H1 (cell line): Measurements from ENCODE around the gene DIDO1. TPM values are rescaled to one million over a fixed set of nuclear protein-coding genes. Genes with fewer than 3 reads are reported as not detected.

ENCODE experiments used
- CTCF ChIP-seq, 3 experiments: IDR thresholded peaks; 1 replicate in 2 of 3; 2 replicates in 1 of 3; pipeline versions ENCODE4 v1.5.1 to v1.6.1; 2011; ENCODE audit warnings: low read length in 3 of 3, mild to moderate bottlenecking in 3 of 3, inconsistent platforms in 2 of 3, low read depth in 1 of 3, moderate library complexity in 1 of 3; ENCODE audit not compliant: insufficient read depth in 1 of 3; ENCODE audit errors: control extremely low read depth in 1 of 3
- EGR1 ChIP-seq: IDR thresholded peaks from 2 replicates; pipeline ENCODE4 v1.6.1; 2011; ENCODE audit warnings: low read depth, low read length, borderline replicate concordance
- polyA plus RNA-seq, 7 experiments: library from polyadenylated mRNA; depleted of rRNA in 3 of 7; stranded (reverse) in 5 of 7; unstranded in 2 of 7; fragments of >200 nt in 5 of 7; fragments of 200-250 nt in 2 of 7; gene quantifications; 1 replicate in 5 of 7; 2 replicates in 1 of 7; 4 replicates in 1 of 7; pipeline versions ENCODE4 v1.2.1 to v1.2.3, GENCODE V29; 2011 to 2013; ENCODE audit warnings: missing spikeins in 2 of 7, mixed read lengths in 2 of 7
- total RNA-seq: library from RNA; stranded (reverse); fragmentation: NEBNext Ultra II Directional; extraction: Animal tissue kit (Norgen Biotek cat#: 25700); gene quantifications from 2 replicates; pipeline ENCODE4 v1.2.1, GENCODE V29; 2021

DIDO1 gene
- total and polyA plus RNA-seq, 2 of the 8 experiments (the other 6 are each of a cell fraction or from before 2014, with no cell fraction given) = 53.6 to 82.8 TPM

GRCh38 chr20:62834967-62835730 is 91.2 kb downstream of the DIDO1 start (continued):
- no peak for TF ChIP-seq CTCF (IDR thresholded peaks at IDR 0.05; ENCODE audit: control extremely low read depth in 1 of 3, insufficient read depth in 1 of 3, low read depth in 1 of 3, low read length in 3 of 3)
- no peak for TF ChIP-seq EGR1
- TF ChIP-seq, all 59 proteins: peak for 0
